ENCODE results near the gene SIGLEC5. TPM values are rescaled to one million over a fixed set of nuclear protein-coding genes. Genes with fewer than 3 reads are reported as not detected.
A peak's percentile ranks its signal among the peaks of the same experiment; 100 is the strongest.
"Not testable (repeated sequence)": the region's sequence is repeated elsewhere in the genome, so short reads cannot be mapped to it uniquely, and the experiment has no call there.

The SIGLEC5 gene
- total RNA-seq = under 1 TPM in 2 of 4 donors, not detected in 2; 0.67 to 0.94 TPM

GRCh38 chr19:51630315-51630714 lies at the start of gene SIGLEC5:
SIGLEC5 (minus strand) TSS chr19:51630401; CDS start chr19:51630335, 66 bp downstream.
- H3K27me3 ChIP-seq = peaks cover 56% of the 10 kb centered on the region
- not testable (repeated sequence) for H3K4me3 ChIP-seq, H3K4me1 ChIP-seq, H3K9me3 ChIP-seq, H3K36me3 ChIP-seq, H3K27ac ChIP-seq, ATAC-seq
- 44% methylated on average over 8 of the region's 13 CpGs; no CpG with 5 or more reads in 1 of the 2 donors for WGBS, 2 donors (ENCODE audit: low coverage in 1 of 2)

DNA sequence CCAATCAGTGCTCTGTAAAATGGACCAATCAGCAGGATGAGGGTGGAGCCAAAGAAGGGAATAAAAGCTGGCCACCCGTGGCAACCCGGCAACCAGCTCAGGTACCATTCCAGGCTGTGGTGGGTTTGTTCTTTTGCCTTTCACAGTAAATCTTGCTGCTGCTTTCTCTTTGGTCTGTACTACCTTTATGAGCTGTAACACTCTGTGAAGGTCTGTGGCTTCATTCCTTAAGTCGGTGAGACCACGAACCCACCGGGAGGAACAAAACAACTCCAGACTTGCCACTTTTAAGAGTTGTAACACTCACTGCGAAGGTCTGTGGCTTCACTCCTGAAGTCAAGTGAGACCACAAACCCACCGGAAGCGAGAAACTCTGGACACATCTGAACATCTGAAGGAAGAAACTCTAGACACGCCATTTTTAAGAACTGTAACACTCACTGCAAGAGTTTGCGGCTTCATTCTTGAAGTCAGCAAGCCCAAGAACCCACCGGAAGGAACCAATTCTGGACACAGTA lies 46.4 kb upstream of the SIGLEC5 start:
- no peak for ATAC-seq
- Histone ChIP-seq H3K4me1 (no peaks in the 10 kb centered on the region), H3K27ac (no peak overlapping the region), H3K4me3 (no peak overlapping the region), H3K9me3 (no peaks in the 10 kb centered on the region), H3K27me3 (peaks cover 19% of the 10 kb centered on the region), H3K36me3 (no peaks in the 10 kb centered on the region)
- TF ChIP-seq POLR2AphosphoS5 (IDR thresholded peaks at IDR 0.05) (no peak), POLR2A (IDR thresholded peaks at IDR 0.05) (no peak), EP300 (IDR thresholded peaks at IDR 0.05) (no peak), CTCF (IDR thresholded peaks at IDR 0.05) (no peak)
- 50 to 57% methylated on average over 2 to 6 of the region's 11 CpGs for WGBS, 2 donors (ENCODE audit: low coverage in 1 of 2)

DNA sequence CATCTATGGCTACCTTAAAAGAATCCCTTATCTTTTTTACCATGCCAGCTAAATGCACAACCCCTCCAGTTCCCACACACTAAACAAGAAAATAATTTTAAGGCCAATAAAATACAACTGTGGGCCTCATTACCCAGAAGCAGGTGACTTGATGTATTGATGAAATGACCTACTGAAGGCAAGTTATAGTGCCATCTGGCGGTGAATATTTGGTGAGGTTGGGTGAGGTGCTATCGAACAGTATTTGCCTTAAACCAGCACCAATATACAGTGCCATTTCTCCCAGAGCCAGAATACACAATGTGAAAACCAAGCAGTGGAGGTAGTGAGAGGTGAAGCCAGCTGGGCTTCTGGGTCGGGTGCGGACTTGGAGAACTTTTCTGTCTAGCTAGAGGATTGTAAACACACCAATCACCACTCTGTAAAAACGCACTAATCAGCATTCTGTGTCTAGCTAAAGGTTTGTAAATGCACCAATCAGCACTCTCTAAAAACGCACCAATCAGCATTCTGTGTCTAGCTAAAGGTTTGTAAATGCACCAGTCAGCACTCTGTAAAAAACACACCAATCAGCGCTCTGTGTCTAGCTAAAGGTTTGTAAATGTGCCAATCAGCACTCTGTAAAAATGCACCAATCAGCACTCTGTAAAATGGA lies 45.8 kb upstream of the SIGLEC5 start:
- H3K27me3 ChIP-seq = peaks cover 19% of the 10 kb centered on the region
- not testable (repeated sequence) for H3K27ac ChIP-seq, H3K4me1 ChIP-seq, H3K36me3 ChIP-seq, ATAC-seq, H3K4me3 ChIP-seq, H3K9me3 ChIP-seq
- peak in 2 of 4 experiments; percentile 24 to 46 for TF ChIP-seq CTCF (IDR thresholded peaks at IDR 0.05)
- 64 to 67% methylated on average over 5 to 7 of the region's 7 CpGs for WGBS, 2 donors (ENCODE audit: low coverage in 1 of 2)

- Histone ChIP-seq H3K27ac (no peak overlapping the region), H3K36me3 (no peaks in the 10 kb centered on the region), H3K4me1 (no peaks in the 10 kb centered on the region), H3K4me3 (no peak overlapping the region), H3K9me3 (peaks cover 0 to 8% (median 0%) of the 10 kb centered on the region in 3 donors), H3K27me3 (peaks cover 27% of the 10 kb centered on the region)
- TF ChIP-seq POLR2AphosphoS5 (IDR thresholded peaks at IDR 0.05) = no peak
- TF ChIP-seq POLR2A (IDR thresholded peaks at IDR 0.05) = no peak
- no peak for TF ChIP-seq EP300 (IDR thresholded peaks at IDR 0.05)
- no peak for TF ChIP-seq CTCF (IDR thresholded peaks at IDR 0.05)
- ATAC-seq = no peak
- 33 to 57% methylated on average over 2 to 3 of the region's 3 CpGs for WGBS, 2 donors (ENCODE audit: low coverage in 1 of 2)
Measured at GRCh38 chr19:51668216-51668615, 38.0 kb upstream of the SIGLEC5 start.

- no peak overlapping the region for H3K4me3 ChIP-seq
- peaks cover 43% of the 10 kb centered on the region for H3K27me3 ChIP-seq
- peaks cover 0 to 8% (median 0%) of the 10 kb centered on the region in 3 donors for H3K9me3 ChIP-seq
- H3K36me3 ChIP-seq = no peaks in the 10 kb centered on the region
- no peak overlapping the region for H3K27ac ChIP-seq
- H3K4me1 ChIP-seq = no peaks in the 10 kb centered on the region
- ATAC-seq = no peak
- 57 to 60% methylated on average over 3 of the region's 3 CpGs for WGBS, 2 donors (ENCODE audit: low coverage in 1 of 2)
- TF ChIP-seq POLR2A (IDR thresholded peaks at IDR 0.05) (no peak), POLR2AphosphoS5 (IDR thresholded peaks at IDR 0.05) (no peak), CTCF (IDR thresholded peaks at IDR 0.05) (no peak), EP300 (IDR thresholded peaks at IDR 0.05) (no peak)
Measured at GRCh38 chr19:51664997-51665396, 34.8 kb upstream of the SIGLEC5 start.

All from gastroesophageal sphincter (tissue), 4 donors.